ENCODE measurements around the gene POU2F2.

DNA sequence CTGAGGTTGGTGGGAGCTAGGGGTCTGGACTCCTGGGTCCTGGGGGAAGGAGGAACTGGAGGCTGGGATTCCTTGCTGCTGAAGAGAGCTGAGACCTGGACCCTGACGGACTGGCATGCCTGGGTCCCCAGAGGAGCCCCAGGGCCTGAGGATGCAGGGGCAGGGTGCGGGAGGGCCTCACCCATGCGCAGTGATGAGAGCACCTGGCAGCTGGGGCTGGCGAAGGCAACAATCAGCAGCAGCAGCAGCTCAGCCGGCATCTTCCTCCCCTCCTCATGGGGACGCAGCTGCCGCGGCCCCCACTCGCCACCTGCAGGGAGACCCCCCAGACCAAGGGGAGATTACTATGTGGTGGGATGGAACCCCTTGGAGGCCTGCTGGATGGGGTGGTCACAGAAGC is 66.7 kb downstream of the POU2F2 start:
- TF ChIP-seq RAD21 (IDR thresholded peaks at IDR 0.05; ENCODE audit: low read depth) = no peak
- no peak for TF ChIP-seq SP1 (IDR thresholded peaks at IDR 0.05; ENCODE audit: low read depth)
- TF ChIP-seq, protein P1, sequence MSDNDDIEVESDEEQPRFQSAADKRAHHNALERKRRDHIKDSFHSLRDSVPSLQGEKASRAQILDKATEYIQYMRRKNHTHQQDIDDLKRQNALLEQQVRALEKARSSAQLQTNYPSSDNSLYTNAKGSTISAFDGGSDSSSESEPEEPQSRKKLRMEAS (IDR thresholded peaks at IDR 0.05) = no peak
- TF ChIP-seq, protein P2, sequence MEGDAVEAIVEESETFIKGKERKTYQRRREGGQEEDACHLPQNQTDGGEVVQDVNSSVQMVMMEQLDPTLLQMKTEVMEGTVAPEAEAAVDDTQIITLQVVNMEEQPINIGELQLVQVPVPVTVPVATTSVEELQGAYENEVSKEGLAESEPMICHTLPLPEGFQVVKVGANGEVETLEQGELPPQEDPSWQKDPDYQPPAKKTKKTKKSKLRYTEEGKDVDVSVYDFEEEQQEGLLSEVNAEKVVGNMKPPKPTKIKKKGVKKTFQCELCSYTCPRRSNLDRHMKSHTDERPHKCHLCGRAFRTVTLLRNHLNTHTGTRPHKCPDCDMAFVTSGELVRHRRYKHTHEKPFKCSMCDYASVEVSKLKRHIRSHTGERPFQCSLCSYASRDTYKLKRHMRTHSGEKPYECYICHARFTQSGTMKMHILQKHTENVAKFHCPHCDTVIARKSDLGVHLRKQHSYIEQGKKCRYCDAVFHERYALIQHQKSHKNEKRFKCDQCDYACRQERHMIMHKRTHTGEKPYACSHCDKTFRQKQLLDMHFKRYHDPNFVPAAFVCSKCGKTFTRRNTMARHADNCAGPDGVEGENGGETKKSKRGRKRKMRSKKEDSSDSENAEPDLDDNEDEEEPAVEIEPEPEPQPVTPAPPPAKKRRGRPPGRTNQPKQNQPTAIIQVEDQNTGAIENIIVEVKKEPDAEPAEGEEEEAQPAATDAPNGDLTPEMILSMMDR (IDR thresholded peaks at IDR 0.05 in 2 of 3, conservative IDR thresholded peaks at IDR 0.05 in 1 of 3; ENCODE audit: borderline replicate concordance in 1 of 3, insufficient read depth in 1 of 3, low read depth in 2 of 3, low read length in 2 of 3) = no peak
- TF ChIP-seq SIN3A (IDR thresholded peaks at IDR 0.05; ENCODE audit: low read depth) = no peak
- TF ChIP-seq EZH2 (IDR thresholded peaks at IDR 0.05) = no peak
